Endothelial cell of umbilical vein (primary cell): ENCODE measurements around the gene CD84. TPM values are rescaled to one million over a fixed set of nuclear protein-coding genes. Genes with fewer than 3 reads are reported as not detected.

Source experiments
- Bru-seq: library from RNA; stranded (reverse); fragments of 400-500 nt; gene quantifications from one replicate; lab custom pipeline; 2021; lab: Mats Ljungman, UMichigan
- BruChase-seq, 2 experiments: library from RNA; stranded (reverse); fragments of 400-500 nt; gene quantifications; one replicate each; lab custom pipeline; 2021; lab: Mats Ljungman, UMichigan
- BruUV-seq: library from RNA; stranded (reverse); fragments of 400-500 nt; replicated peaks from 2 replicates; lab custom pipeline; 2021; lab: Mats Ljungman, UMichigan
- CTCF ChIA-PET: fragments of 300-600, 350-600 bp; sonication (Branson Sonifier 250); formaldehyde crosslinking; loops from one replicate; lab custom pipeline; 2021; ENCODE audit warnings: antibody characterized with exemption, inconsistent platforms; lab: Charles Lee
- POLR2A ChIA-PET: fragments of 300-600, 350-600 bp; sonication (Branson Sonifier 250); formaldehyde crosslinking; loops from one replicate; lab custom pipeline; 2021; ENCODE audit warnings: antibody characterized with exemption, inconsistent platforms; lab: Charles Lee
- DNase-seq: peaks from one replicate; pipeline ENCODE4 v3.0.0-alpha.2; 2011; ENCODE audit warnings: low read depth, low spot score
- FAIRE-seq: peaks from 2 replicates; lab custom pipeline; 2011; peaks lifted over from hg19 to GRCh38; lab: Jason Lieb, UNC
- H2AFZ ChIP-seq: 2 replicates; pipeline ENCODE4 v1.6.0; 2012; ENCODE audit warnings: low read depth, low read length, control low read depth, inconsistent platforms
- H3K27ac ChIP-seq: 2 replicates; pipeline ENCODE4 v1.5.1; 2011; ENCODE audit warnings: low read depth, mild to moderate bottlenecking, control low read depth, low read length, moderate library complexity; ENCODE audit not compliant: insufficient read depth
- H3K27me3 ChIP-seq, 2 experiments: 2 replicates each; pipeline versions ENCODE4 v1.6.0 to v1.6.1; 2011; ENCODE audit warnings: low read length in 2 of 2, mixed read lengths in 1 of 2; ENCODE audit not compliant: control insufficient read depth in 2 of 2, insufficient read depth in 2 of 2
- H3K36me3 ChIP-seq, 2 experiments: 2 replicates in 1 of 2; 3 replicates in 1 of 2; pipeline ENCODE4 v1.5.1; 2011; ENCODE audit warnings: low read length in 2 of 2, mild to moderate bottlenecking in 1 of 2, moderate library complexity in 1 of 2; ENCODE audit not compliant: control insufficient read depth in 2 of 2, insufficient read depth in 2 of 2; ENCODE audit errors: extremely low read depth in 1 of 2
- H3K4me1 ChIP-seq: 3 replicates; pipeline ENCODE4 v1.5.1; 2011; ENCODE audit warnings: mild to moderate bottlenecking, low read length; ENCODE audit not compliant: control insufficient read depth, insufficient read depth; ENCODE audit errors: extremely low read depth
- H3K4me2 ChIP-seq: 2 replicates; pipeline ENCODE4 v1.6.1; 2011; ENCODE audit warnings: low read length, control low read depth, mixed read lengths; ENCODE audit not compliant: insufficient read depth
- H3K4me3 ChIP-seq, 3 experiments: fragments of 200-600 bp in 1 of 3; sonication (generic), shearing (Covaris generic) in 1 of 3; replicated peaks in 1 of 3; 2 replicates each; pipeline ENCODE4 v1.5.1; 2011 to 2016; ENCODE audit warnings: control low read depth in 3 of 3, low read length in 3 of 3, mild to moderate bottlenecking in 2 of 3, inconsistent platforms in 1 of 3, low read depth in 1 of 3, moderate library complexity in 1 of 3; ENCODE audit not compliant: insufficient read depth in 1 of 3
- H3K79me2 ChIP-seq: 2 replicates; pipeline ENCODE4 v1.6.0; 2012; ENCODE audit warnings: low read length, inconsistent platforms; ENCODE audit not compliant: control insufficient read depth, insufficient read depth
- H3K9ac ChIP-seq: replicated peaks from 2 replicates; pipeline ENCODE3; 2011; ENCODE audit warnings: low read length, control low read depth; ENCODE audit not compliant: insufficient read depth; ENCODE audit errors: extremely low read depth
- H3K9me1 ChIP-seq: replicated peaks from 3 replicates; pipeline ENCODE4 v1.6.0; 2011; ENCODE audit warnings: mild to moderate bottlenecking, low read length; ENCODE audit not compliant: control insufficient read depth, insufficient read depth; ENCODE audit errors: extremely low read depth
- H3K9me3 ChIP-seq: replicated peaks from 2 replicates; pipeline ENCODE4 v1.5.1; 2012; ENCODE audit warnings: low read length, inconsistent platforms; ENCODE audit not compliant: control insufficient read depth, insufficient read depth
- H4K20me1 ChIP-seq: replicated peaks from 2 replicates; pipeline ENCODE3; 2011; ENCODE audit warnings: mild to moderate bottlenecking, low read length; ENCODE audit not compliant: control insufficient read depth, insufficient read depth; ENCODE audit errors: extremely low read depth
- CTCF ChIP-seq, 2 donors: IDR thresholded peaks; 1 replicate in 1 of 2; 2 replicates in 1 of 2; pipeline ENCODE4 v1.5.1; 2011; ENCODE audit warnings: low read length in 2 of 2, mild to moderate bottlenecking in 2 of 2, moderate library complexity in 2 of 2, control low read depth in 1 of 2, inconsistent platforms in 1 of 2, low read depth in 1 of 2; ENCODE audit not compliant: insufficient read depth in 1 of 2; ENCODE audit errors: extremely low read depth in 1 of 2
- EZH2 ChIP-seq: IDR thresholded peaks from 2 replicates; pipeline ENCODE4 v1.6.1; 2012; ENCODE audit warnings: borderline replicate concordance, low read depth, mild to moderate bottlenecking, moderate library complexity, low read length, inconsistent platforms; ENCODE audit not compliant: severe bottlenecking
- FOS ChIP-seq: IDR thresholded peaks from 2 replicates; pipeline ENCODE4 v1.6.1; 2011; ENCODE audit warnings: mild to moderate bottlenecking, low read length, moderate library complexity, borderline replicate concordance; ENCODE audit not compliant: insufficient read depth
- GATA2 ChIP-seq: IDR thresholded peaks from 2 replicates; pipeline ENCODE4 v1.7.0; 2011; ENCODE audit warnings: low read depth, mild to moderate bottlenecking, moderate library complexity, mixed read lengths, low read length; ENCODE audit not compliant: insufficient read length, insufficient read depth
- JUN ChIP-seq: IDR thresholded peaks from 2 replicates; pipeline ENCODE4 v1.6.1; 2011; ENCODE audit warnings: borderline replicate concordance, low read depth; ENCODE audit not compliant: insufficient read length, insufficient read depth
- MAX ChIP-seq: IDR thresholded peaks from 2 replicates; pipeline ENCODE4 v1.6.1; 2011; ENCODE audit not compliant: insufficient read depth, insufficient read length
- MYC ChIP-seq: IDR thresholded peaks from one replicate; pipeline ENCODE4 v1.6.1; 2011; ENCODE audit warnings: mild to moderate bottlenecking, low read depth, low read length
- POLR2A ChIP-seq: IDR thresholded peaks from 2 replicates; pipeline ENCODE4 v1.6.1; 2012; ENCODE audit warnings: low read depth, mild to moderate bottlenecking, control low read depth, low read length
- POLR2AphosphoS5 ChIP-seq: IDR thresholded peaks from 2 replicates; pipeline ENCODE4 v1.6.1; 2012; ENCODE audit warnings: low read depth, mild to moderate bottlenecking, control low read depth, low read length, moderate library complexity; ENCODE audit not compliant: insufficient read depth
- dilution Hi-C: fragments of 300-500 bp; cut with MboI; formaldehyde crosslinking; loops from one replicate; pipeline ENCODE4 v1.15.0; 2019; ENCODE audit warnings: low sequenced_read_pairs; ENCODE audit not compliant: extremely low pct_ligation_motif_present
- intact Hi-C: fragments of 100-400 bp; cut with micrococcal nuclease; formaldehyde crosslinking; loops from one replicate; pipeline ENCODE4 v1.10.0; 2022
- long read RNA-seq: library from polyadenylated mRNA; stranded (forward); transcript quantifications from one replicate; pipeline ENCODE4 v2.0.0, GENCODE V29; 2021
- polyA minus RNA-seq, 3 experiments: library from RNA; depleted of rRNA, polyadenylated mRNA; stranded (reverse); fragments of >200 nt; gene quantifications; 1 replicate in 1 of 3; 2 replicates in 2 of 3; pipeline ENCODE4 v1.2.3, GENCODE V29; 2011
- polyA plus RNA-seq, 4 experiments: library from polyadenylated mRNA; depleted of rRNA in 3 of 4; stranded (reverse) in 3 of 4; unstranded in 1 of 4; fragments of >200 nt; gene quantifications; 2 replicates each; pipeline versions ENCODE4 v1.2.1 to v1.2.3, GENCODE V29; 2011 to 2012; ENCODE audit warnings: missing spikeins in 1 of 4
- total RNA-seq: library from RNA; stranded (reverse); gene quantifications from 2 replicates; pipeline ENCODE4 v1.2.3, GENCODE V29; 2021

CD84 gene
- total RNA-seq = not detected in 2 replicates
- polyA plus RNA-seq = not detected in 2 replicates
- polyA plus RNA-seq (2011; cell fraction: cytosol; rRNA removed) = not detected in 2 replicates
- polyA plus RNA-seq (2011; cell fraction: nucleus; rRNA removed) = not detected in 2 replicates
- polyA plus RNA-seq (2012) = not detected in 2 replicates
- 0.05 and 1.2 TPM in 2 replicates for polyA minus RNA-seq
- polyA minus RNA-seq (2011; cell fraction: cytosol; rRNA and poly(A)+ RNA removed) = not detected
- not detected in 2 replicates for polyA minus RNA-seq (2011; cell fraction: nucleus; rRNA and poly(A)+ RNA removed)
- Bru-seq, nascent RNA = not detected
- BruChase-seq, experiment 1, labeled RNA remaining after a 6-hour chase = not detected
- not detected for BruChase-seq, experiment 2, labeled RNA remaining after a 2-hour chase
- long read RNA-seq = 0 reads

GRCh38 chr1:160579216-160579701, at the start of gene CD84:
Gene CD84 (minus strand): TSS chr1:160579496. CDS start chr1:160579437, 59 bp downstream.
- no peak within 1 kb of the TSS for H3K9ac ChIP-seq
- H4K20me1 ChIP-seq = no peaks in the 10 kb centered on the region
- no peaks in the 10 kb centered on the region for H3K9me1 ChIP-seq
- no peaks in the 10 kb centered on the region for H3K36me3 ChIP-seq
- DNase-seq (no peak), FAIRE-seq (no peak)
- no peak within 1 kb of the TSS for H3K4me2 ChIP-seq
- no peak within 1 kb of the TSS for H3K27ac ChIP-seq
- no TSS peak for BruUV-seq
- H3K27me3 ChIP-seq = peaks cover 0 to 3% of the 10 kb centered on the region in 2 experiments
- no peak for TF ChIP-seq CTCF (IDR thresholded peaks at IDR 0.05; ENCODE audit: extremely low read depth in 1 of 2, insufficient read depth in 1 of 2, low read depth in 1 of 2, low read length in 2 of 2)
- intact Hi-C loops (no loop called here), dilution Hi-C loops (no loop called here)
- ChIA-PET CTCF (no interaction called here), POLR2A (no interaction called here)
- H2AFZ ChIP-seq = no peak within 1 kb of the TSS
- H3K4me3 ChIP-seq = no peak within 1 kb of the TSS
- H3K4me1 ChIP-seq = no peaks in the 10 kb centered on the region
- H3K79me2 ChIP-seq = no peaks in the 10 kb centered on the region
- no peaks in the 10 kb centered on the region for H3K9me3 ChIP-seq

GRCh38 chr1:160628799-160629263, 49.5 kb upstream of the CD84 start:
- BruUV-seq = no TSS peak
- TF ChIP-seq POLR2A (no peak), EZH2 (no peak), POLR2AphosphoS5 (no peak), JUN (no peak), MAX (no peak), CTCF (IDR thresholded peaks at IDR 0.05; ENCODE audit: extremely low read depth in 1 of 2, insufficient read depth in 1 of 2, low read depth in 1 of 2, low read length in 2 of 2) (no peak), MYC (no peak), FOS (no peak), GATA2 (no peak)
- FAIRE-seq (no peak), DNase-seq (no peak)
- H4K20me1 ChIP-seq = no peaks in the 10 kb centered on the region
- H3K27me3 ChIP-seq = peaks cover 0 to 2% of the 10 kb centered on the region in 2 experiments
- no peaks in the 10 kb centered on the region for H3K9me1 ChIP-seq
- POLR2A ChIA-PET = no interaction called here
- H3K27ac ChIP-seq = no peak overlapping the region
- CTCF ChIA-PET = no interaction called here
- no peaks in the 10 kb centered on the region for H3K4me1 ChIP-seq
- no peak overlapping the region for H3K4me3 ChIP-seq
- no peak overlapping the region for H3K4me2 ChIP-seq
- dilution Hi-C loops = no loop called here
- no peaks in the 10 kb centered on the region for H3K36me3 ChIP-seq
- intact Hi-C loops = no loop called here
- no peak overlapping the region for H3K9ac ChIP-seq
- no peaks in the 10 kb centered on the region for H3K79me2 ChIP-seq
- H2AFZ ChIP-seq = no peak overlapping the region
- H3K9me3 ChIP-seq = no peaks in the 10 kb centered on the region
